ENCODE data around the gene HOXD4.

HOXD4 gene

DNA sequence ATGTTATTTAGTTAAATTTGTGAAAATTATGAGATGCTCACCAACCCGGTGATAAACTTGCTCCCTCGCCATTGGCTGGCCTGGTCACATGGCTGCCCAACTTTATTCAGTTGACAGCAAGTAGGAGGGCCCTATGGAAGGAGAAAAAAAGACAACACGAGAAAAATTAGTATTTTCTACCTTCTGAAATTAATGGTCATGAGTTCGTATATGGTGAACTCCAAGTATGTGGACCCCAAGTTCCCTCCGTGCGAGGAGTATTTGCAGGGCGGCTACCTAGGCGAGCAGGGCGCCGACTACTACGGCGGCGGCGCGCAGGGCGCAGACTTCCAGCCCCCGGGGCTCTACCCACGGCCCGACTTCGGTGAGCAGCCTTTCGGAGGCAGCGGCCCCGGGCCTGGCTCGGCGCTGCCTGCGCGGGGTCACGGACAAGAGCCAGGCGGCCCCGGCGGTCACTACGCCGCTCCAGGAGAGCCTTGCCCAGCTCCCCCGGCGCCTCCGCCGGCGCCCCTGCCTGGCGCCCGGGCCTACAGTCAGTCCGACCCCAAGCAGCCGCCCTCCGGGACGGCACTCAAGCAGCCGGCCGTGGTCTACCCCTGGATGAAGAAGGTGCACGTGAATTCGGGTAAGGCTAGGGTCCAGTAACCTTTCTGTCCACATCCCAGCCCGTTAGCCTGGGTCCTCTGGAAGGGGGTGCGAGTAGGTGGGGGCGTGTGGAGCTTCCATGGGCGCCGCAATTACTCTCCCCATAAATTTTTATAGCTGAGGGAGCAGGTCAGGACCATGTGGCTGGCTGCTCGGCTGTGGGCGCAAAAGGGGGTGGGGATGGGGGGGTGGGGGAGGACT is at the start of gene HOXD4:
Gene HOXD4, plus strand, starts transcription at position 109 of the 846 bp plus-strand sequence. Its CDS starts 84 bp downstream, at position 193.
- peaks cover 0 to 71% of the 10 kb centered on the region in 2 donors for H3K27me3 ChIP-seq
- peaks cover 8 to 42% (median 15%) of the 10 kb centered on the region in 3 donors for H3K36me3 ChIP-seq
- H3K4me1 ChIP-seq: no peaks in the 10 kb centered on the region
- TF ChIP-seq, protein P1, sequence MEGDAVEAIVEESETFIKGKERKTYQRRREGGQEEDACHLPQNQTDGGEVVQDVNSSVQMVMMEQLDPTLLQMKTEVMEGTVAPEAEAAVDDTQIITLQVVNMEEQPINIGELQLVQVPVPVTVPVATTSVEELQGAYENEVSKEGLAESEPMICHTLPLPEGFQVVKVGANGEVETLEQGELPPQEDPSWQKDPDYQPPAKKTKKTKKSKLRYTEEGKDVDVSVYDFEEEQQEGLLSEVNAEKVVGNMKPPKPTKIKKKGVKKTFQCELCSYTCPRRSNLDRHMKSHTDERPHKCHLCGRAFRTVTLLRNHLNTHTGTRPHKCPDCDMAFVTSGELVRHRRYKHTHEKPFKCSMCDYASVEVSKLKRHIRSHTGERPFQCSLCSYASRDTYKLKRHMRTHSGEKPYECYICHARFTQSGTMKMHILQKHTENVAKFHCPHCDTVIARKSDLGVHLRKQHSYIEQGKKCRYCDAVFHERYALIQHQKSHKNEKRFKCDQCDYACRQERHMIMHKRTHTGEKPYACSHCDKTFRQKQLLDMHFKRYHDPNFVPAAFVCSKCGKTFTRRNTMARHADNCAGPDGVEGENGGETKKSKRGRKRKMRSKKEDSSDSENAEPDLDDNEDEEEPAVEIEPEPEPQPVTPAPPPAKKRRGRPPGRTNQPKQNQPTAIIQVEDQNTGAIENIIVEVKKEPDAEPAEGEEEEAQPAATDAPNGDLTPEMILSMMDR (IDR thresholded peaks at IDR 0.05): no peak
- intact Hi-C loops (cut with DNase I; ENCODE audit: low total_unique reads): loop anchor here (10.0 kb wide), 1 partner anchor 103 kb away; no protein-coding TSS in a partner anchor
- no peak within 1 kb of the TSS for H3K27ac ChIP-seq
- no peak within 1 kb of the TSS for H3K4me3 ChIP-seq
- H3K9me3 ChIP-seq: no peaks in the 10 kb centered on the region
- no peak for DNase-seq

- no peak overlapping the region for H3K4me3 ChIP-seq
- peaks cover 19 to 100% of the 10 kb centered on the region in 2 donors for H3K27me3 ChIP-seq
- intact Hi-C loops (cut with DNase I; ENCODE audit: low total_unique reads): no loop called here
- no peaks in the 10 kb centered on the region for H3K36me3 ChIP-seq
- TF ChIP-seq, protein P1 (IDR thresholded peaks at IDR 0.05): no peak
- no peak overlapping the region for H3K27ac ChIP-seq
- H3K4me1 ChIP-seq: peaks cover 0 to 62% (median 51%) of the 10 kb centered on the region in 4 donors
- DNase-seq: no peak
- H3K9me3 ChIP-seq: no peaks in the 10 kb centered on the region
These were observed 49.5 kb upstream of the HOXD4 start for GRCh38 chr2:176101842-176102241.

GRCh38 chr2:176102309-176102866 is 49.0 kb upstream of the HOXD4 start:
- DNase-seq: no peak
- TF ChIP-seq, protein P1 (IDR thresholded peaks at IDR 0.05): no peak
- Histone ChIP-seq H3K9me3 (no peaks in the 10 kb centered on the region), H3K4me3 (no peak overlapping the region), H3K36me3 (no peaks in the 10 kb centered on the region), H3K4me1 (peaks cover 0 to 62% (median 50%) of the 10 kb centered on the region in 4 donors), H3K27ac (no peak overlapping the region), H3K27me3 (peaks cover 23 to 100% of the 10 kb centered on the region in 2 donors)
- intact Hi-C loops (cut with DNase I; ENCODE audit: low total_unique reads): no loop called here

- intact Hi-C loops (cut with DNase I; ENCODE audit: low total_unique reads): no loop called here
- DNase-seq: no peak
- no peak overlapping the region for H3K27ac ChIP-seq
These were observed 48.2 kb upstream of the HOXD4 start for GRCh38 chr2:176103194-176103593.

DNA sequence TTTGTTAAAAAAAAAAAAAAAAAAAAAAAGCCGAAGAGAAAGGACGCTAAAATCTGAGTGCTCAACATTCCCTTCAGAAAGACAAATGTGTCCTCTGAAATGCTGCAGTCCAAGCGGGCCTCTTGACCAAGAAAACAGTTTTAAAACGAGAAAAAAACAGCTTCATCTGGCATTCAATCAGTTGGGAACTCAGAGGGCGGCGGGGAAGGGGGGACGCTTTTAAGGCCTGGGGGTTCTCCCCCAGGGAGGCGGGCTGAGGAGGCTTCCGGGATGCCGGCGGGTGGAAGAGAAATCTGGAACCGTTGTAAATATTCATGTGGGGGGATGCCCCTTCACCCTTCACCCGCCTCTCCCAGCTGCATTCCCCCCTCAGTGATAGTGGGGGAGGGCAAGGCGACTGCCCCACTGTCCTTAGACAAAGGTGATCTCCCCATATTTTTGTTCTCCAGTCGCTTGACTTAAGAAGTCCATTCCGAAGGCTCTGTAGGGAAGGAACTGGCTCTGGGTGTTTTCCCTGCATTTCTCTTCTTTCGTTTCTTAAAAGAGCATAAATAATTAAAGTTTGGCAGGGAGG is 47.5 kb upstream of the HOXD4 start:
- intact Hi-C loops (cut with DNase I; ENCODE audit: low total_unique reads): no loop called here
- TF ChIP-seq, protein P1 (IDR thresholded peaks at IDR 0.05): no peak
- no peaks in the 10 kb centered on the region for H3K9me3 ChIP-seq
- H3K27ac ChIP-seq: no peak overlapping the region
- no peaks in the 10 kb centered on the region for H3K36me3 ChIP-seq
- DNase-seq: no peak
- H3K27me3 ChIP-seq: peaks cover 23 to 99% of the 10 kb centered on the region in 2 donors
- peaks cover 0 to 60% (median 47%) of the 10 kb centered on the region in 4 donors for H3K4me1 ChIP-seq
- no peak overlapping the region for H3K4me3 ChIP-seq

More at GRCh38 chr2:176103194-176103593, 48.2 kb upstream of the HOXD4 start:
- peaks cover 0 to 60% (median 48%) of the 10 kb centered on the region in 4 donors for H3K4me1 ChIP-seq
- no peaks in the 10 kb centered on the region for H3K9me3 ChIP-seq
- peaks cover 23 to 99% of the 10 kb centered on the region in 2 donors for H3K27me3 ChIP-seq
- no peak overlapping the region for H3K4me3 ChIP-seq
- H3K36me3 ChIP-seq: no peaks in the 10 kb centered on the region
- TF ChIP-seq, protein P1 (IDR thresholded peaks at IDR 0.05): no peak
